RCC 7860 (cell line): ENCODE measurements around the gene SCAMP1.

Source experiments
- DNase-seq: peaks from one replicate; pipeline ENCODE4 v3.0.0-alpha.2; 2015; ENCODE audit warnings: low spot score
- FAIRE-seq: peaks from 2 replicates; lab custom pipeline; 2012; peaks lifted over from hg19 to GRCh38; lab: Jason Lieb, UNC

Gene SCAMP1

DNA sequence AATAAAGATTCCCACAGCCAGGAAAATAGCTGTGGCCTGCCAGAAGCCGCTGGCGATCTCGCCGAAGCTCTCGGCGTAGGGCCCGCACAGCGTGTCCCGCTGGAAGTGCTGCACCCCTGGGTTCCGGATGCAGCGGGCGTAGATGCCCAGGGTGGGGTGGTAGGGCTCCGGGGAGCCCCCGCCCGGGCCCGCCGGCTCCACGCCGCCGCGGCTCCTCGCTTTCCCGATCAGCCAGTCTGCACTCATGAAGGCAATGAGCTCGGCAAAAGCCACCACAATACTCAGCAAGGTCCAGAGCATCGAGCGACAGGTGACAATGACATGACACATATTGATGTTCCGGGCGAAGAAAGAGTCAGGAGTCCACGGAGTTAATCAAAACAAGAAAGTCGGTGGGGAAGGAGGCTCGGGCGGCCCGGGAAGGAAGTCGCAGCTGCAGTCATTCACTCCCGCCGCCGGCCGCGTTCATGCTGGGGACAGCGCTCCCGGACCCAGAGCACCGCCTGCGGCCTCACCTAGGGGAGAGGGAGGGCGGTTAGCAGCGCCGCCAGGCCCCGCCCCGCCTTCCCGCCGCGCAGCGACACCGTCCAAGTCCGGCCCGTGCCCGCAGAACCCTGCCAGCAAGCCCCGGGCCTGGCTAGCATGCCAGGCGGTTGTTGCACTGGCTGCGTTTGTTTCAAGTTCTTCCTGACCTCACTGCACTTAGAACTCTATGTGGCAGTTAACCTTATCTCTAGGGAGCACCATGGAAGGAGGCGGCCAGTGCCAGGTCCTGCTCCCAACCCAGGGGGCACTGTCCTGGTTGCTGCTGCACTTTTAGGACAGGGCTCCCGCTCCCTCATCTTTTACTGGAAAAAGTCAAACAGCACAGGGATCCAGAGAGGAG, 149.7 kb downstream of the SCAMP1 start:
- DNase-seq (no peak), FAIRE-seq (no peak)

GRCh38 chr5:78511121-78511906, 150.9 kb downstream of the SCAMP1 start:
- FAIRE-seq (no peak), DNase-seq (no peak)

- DNase-seq, result no peak
- no peak for FAIRE-seq
Measured at GRCh38 chr5:78512435-78512834, 152.0 kb downstream of the SCAMP1 start.

- no peak for FAIRE-seq
Measured at GRCh38 chr5:78513441-78513840, 153.0 kb downstream of the SCAMP1 start.

GRCh38 chr5:78514427-78515330, 154.3 kb downstream of the SCAMP1 start:
- DNase-seq, result no peak
- no peak for FAIRE-seq

More at GRCh38 chr5:78513441-78513840, 153.0 kb downstream of the SCAMP1 start:
- no peak for DNase-seq

DNA sequence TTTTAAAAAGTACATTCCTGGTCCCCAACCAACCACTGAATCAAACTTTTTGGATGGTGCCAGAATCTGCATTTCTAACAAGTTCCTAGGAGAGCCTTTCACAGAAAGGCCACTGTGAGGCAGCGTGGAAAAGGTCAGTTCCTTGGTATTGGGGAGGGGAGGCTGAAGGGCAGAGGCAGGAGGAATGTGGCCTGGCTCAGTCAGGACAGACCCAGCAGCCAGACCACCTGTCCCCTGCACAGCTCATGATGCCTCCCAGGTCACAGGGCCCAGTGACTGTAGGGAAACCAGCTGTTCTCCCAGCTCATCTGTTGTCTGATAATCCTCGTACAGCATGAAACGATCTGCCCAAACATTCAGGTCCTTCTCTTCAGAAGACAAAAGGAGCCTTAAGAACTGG, 155.3 kb downstream of the SCAMP1 start:
- FAIRE-seq, result no peak
- no peak for DNase-seq

GRCh38 chr5:78518365-78519197, 158.2 kb downstream of the SCAMP1 start:
- peak; percentile 79 for DNase-seq
- peak; percentile 25 for FAIRE-seq

DNA sequence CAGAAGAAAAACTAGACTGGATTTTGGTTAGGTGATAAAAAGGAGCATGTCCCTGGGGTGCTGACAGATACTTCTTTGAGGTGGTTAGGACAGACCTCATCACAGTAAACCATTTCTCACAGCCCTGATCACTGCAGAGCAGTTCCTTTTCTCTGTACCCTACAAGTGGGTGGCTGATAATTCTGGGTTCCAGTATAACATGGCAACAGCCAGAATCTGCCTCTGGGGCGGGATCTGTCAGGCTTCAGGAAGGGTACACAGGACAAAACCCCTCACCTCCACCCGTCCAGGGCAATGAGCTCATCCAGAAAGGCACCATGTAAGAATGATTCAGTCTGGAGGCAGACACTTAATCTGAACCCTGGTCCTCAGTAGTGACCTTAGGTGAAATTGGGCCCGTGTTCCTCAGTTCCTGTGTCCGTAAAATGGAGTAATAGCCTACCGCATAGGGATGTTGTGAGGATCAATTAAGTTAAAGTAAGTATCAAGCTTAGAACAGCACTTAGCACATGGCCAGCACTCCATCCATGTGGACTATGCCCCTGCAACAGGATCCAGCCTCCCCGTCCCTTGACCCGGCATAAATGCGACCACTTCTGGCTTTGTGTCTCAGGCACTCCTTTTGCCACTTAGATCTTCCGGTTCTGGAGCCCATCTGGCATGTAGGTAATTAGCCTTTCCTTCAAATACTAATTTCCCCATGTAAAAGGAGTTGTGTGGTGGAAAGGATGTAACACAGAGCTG, 159.0 kb downstream of the SCAMP1 start:
- DNase-seq, result peak; percentile 17
- FAIRE-seq, result no peak

GRCh38 chr5:78521455-78521854, 161.0 kb downstream of the SCAMP1 start:
- DNase-seq, result no peak
- FAIRE-seq, result no peak

DNA sequence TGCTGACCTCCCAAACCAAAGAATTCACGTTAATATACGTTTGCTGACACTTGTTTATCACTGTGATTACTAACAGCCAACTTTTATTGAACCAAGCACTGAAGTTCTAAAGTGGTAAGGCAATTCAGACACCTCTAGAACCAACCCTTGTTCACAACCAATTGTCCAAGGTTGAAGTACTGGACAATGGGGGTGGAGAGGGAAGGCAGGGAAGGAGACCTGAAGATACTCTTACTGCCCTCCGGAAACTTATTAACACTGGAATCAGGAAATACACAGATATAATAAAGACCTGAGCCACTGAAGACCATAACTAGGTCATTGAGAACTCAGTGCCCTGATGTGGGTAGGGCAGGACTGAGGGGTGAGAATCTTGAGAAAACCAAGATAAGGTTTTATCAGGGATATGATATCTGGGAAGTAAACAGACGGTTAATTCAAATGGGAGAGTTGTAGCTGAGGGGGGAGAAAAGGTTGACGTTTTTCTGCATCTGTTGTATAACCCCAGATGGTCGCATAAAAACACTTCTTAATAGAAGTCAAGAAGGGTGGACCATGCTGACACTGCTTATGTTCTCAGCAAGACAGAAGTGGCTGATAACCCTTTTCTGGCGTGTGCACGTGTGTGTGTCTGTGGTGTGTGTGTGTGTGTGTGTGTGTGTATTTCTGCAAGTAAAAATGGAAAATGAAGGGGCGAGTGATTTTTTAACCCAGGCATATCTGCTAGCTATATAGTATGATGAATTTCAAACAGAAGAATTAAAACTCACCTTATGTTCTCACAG, 162.3 kb downstream of the SCAMP1 start:
- FAIRE-seq (no peak), DNase-seq (no peak)

GRCh38 chr5:78523314-78524193, 163.1 kb downstream of the SCAMP1 start:
- FAIRE-seq, result no peak
- DNase-seq, result no peak

DNA sequence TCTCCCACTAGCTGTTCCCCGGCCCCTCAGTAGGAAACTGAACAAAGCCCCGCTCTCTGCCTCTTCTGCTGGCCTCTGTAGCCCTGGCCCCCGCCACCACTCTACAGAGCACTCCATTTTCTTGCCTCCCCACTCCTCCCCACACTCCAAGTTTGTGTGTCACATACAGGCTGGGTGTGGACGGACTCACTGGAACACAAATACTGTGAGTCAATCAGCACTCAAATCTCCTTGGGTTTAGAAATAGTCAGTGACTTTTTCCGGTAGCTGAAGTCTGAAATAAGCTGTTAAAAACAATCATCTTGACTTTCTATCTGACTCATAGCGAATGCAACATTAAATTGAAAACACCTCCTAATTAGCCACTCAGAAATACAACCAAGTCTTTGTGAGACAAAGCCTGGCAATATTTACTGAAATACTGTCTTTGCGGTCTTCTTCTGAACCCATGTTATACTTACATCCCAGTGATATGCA, 165.7 kb downstream of the SCAMP1 start:
- peak; percentile 32 for DNase-seq

DNA sequence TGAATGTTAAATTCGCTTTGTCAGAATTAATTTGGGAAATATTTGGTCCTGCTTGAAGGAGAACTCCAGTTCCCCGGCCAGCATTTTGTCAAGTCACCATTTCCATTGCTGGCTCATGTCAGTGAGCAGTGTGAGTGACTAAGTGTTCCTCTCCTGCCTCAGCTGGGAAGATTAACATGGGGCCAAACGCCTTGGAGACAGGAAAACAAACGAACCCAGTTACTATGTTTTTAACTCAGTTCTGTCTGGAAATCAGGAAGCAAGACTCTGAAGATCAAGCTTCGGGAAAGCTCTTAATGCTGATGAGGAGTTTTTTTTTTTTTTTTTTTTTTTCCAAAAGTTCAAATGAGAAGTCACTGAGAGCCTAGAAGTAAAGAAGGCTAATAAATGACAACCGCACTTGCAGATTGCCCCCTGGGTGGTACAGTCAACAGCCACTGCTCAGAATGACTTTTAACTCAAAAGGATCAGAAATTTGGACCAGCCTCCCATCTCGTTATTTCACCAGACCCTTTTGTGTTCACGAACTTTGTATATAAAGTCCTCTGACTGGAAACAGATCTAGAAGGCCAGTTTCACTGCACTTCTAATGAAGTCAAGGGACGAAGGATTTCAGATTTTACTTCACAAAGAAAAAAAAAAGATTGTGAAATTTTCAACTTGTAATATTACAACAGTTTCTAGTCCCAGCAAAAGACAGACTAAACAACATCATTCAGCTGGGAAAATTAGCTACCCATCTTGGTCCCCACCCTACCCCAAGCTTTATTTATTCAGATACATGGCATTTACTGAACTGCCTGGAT, 166.8 kb downstream of the SCAMP1 start:
- DNase-seq (peak; percentile 83), FAIRE-seq (peak; percentile 27)

More for the DNA sequence above, 165.7 kb downstream of the SCAMP1 start:
- no peak for FAIRE-seq

GRCh38 chr5:78527925-78528324, 167.5 kb downstream of the SCAMP1 start:
- FAIRE-seq (no peak), DNase-seq (peak; percentile 48)
